ENCODE measurements around the gene FOXK2. TPM values are rescaled to one million over a fixed set of nuclear protein-coding genes. Genes with fewer than 3 reads are reported as not detected.

Gene FOXK2
- total RNA-seq, 3 donors from 2014 or later: 25.0 to 48.6 (median 36.7) TPM

DNA sequence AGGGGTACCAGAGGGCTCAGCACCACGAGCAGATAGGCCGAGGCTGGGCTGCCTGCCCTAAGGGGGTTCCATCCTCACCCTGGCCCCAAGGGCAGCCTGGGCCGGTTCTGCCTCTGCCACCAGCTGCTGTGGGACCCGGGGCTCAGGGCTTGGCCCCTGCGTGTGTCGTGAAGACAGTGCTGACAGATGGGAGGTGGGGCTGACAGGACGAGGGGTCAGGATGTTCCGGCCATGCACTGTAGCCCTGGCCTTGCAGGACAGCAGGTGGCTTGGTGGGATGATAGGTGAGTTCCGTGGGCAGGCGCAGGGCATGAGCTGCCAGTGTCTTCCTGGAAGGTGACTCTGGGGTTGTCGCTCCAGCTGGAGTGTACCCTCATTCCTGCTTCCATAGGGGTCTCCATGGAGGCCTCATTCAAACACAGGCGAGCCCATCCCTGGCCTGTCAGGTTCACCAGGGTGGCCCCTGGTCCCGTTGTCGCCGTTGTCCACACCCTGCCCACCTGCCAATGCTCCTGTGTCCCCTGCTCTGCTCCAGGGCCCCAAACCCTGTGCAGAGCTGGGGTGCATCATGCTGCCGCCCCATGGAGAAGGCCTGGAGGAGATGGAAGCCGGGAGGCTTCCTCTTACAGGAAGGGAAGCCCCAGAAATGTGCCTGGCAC, 71.5 kb downstream of the FOXK2 start:
- Histone ChIP-seq H3K4me1 (peaks cover 0 to 18% of the 10 kb centered on the region in 2 donors), H3K4me3 (no peak overlapping the region), H3K27me3 (no peaks in the 10 kb centered on the region), H3K36me3 (peaks cover 10% of the 10 kb centered on the region), H3K9me3 (no peaks in the 10 kb centered on the region), H3K27ac (peak overlapping the region; percentile 94 to 96)
- DNase-seq (ENCODE audit: low spot score in 2 of 2): no peak
- TF ChIP-seq, protein P1, sequence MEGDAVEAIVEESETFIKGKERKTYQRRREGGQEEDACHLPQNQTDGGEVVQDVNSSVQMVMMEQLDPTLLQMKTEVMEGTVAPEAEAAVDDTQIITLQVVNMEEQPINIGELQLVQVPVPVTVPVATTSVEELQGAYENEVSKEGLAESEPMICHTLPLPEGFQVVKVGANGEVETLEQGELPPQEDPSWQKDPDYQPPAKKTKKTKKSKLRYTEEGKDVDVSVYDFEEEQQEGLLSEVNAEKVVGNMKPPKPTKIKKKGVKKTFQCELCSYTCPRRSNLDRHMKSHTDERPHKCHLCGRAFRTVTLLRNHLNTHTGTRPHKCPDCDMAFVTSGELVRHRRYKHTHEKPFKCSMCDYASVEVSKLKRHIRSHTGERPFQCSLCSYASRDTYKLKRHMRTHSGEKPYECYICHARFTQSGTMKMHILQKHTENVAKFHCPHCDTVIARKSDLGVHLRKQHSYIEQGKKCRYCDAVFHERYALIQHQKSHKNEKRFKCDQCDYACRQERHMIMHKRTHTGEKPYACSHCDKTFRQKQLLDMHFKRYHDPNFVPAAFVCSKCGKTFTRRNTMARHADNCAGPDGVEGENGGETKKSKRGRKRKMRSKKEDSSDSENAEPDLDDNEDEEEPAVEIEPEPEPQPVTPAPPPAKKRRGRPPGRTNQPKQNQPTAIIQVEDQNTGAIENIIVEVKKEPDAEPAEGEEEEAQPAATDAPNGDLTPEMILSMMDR (IDR thresholded peaks at IDR 0.05): no peak
- TF ChIP-seq POLR2AphosphoS5 (IDR thresholded peaks at IDR 0.05) (no peak), POLR2A (IDR thresholded peaks at IDR 0.05) (no peak)
- intact Hi-C loops (cut with DNase I; ENCODE audit: low total_unique reads): no loop called here

GRCh38 chr17:82592289-82592766, 72.8 kb downstream of the FOXK2 start:
- H3K4me3 ChIP-seq: peak overlapping the region; percentile 61 to 80 (median 68)

GRCh38 chr17:82592767-82593589, 73.4 kb downstream of the FOXK2 start:
- peak in 1 of 2 donors; percentile 79 for DNase-seq (ENCODE audit: low spot score in 2 of 2)
- Histone ChIP-seq H3K36me3 (no peaks in the 10 kb centered on the region), H3K27ac (peak overlapping the region; percentile 94 to 96), H3K4me3 (peak overlapping the region; percentile 61 to 80 (median 68)), H3K9me3 (no peaks in the 10 kb centered on the region), H3K4me1 (peaks cover 0 to 18% of the 10 kb centered on the region in 2 donors), H3K27me3 (no peaks in the 10 kb centered on the region)
- TF ChIP-seq, protein P1 (IDR thresholded peaks at IDR 0.05): no peak
- TF ChIP-seq POLR2AphosphoS5 (IDR thresholded peaks at IDR 0.05) (peak in 1 of 3 donors; percentile 12), POLR2A (IDR thresholded peaks at IDR 0.05) (no peak)
- intact Hi-C loops (cut with DNase I; ENCODE audit: low total_unique reads): no loop called here

More at GRCh38 chr17:82592289-82592766, 72.8 kb downstream of the FOXK2 start:
- peaks cover 3% of the 10 kb centered on the region for H3K36me3 ChIP-seq
- H3K27me3 ChIP-seq: no peaks in the 10 kb centered on the region
- no peaks in the 10 kb centered on the region for H3K9me3 ChIP-seq
- intact Hi-C loops (cut with DNase I; ENCODE audit: low total_unique reads): no loop called here
- peaks cover 0 to 18% of the 10 kb centered on the region in 2 donors for H3K4me1 ChIP-seq
- no peak for TF ChIP-seq POLR2A (IDR thresholded peaks at IDR 0.05)
- TF ChIP-seq, protein P1 (IDR thresholded peaks at IDR 0.05): no peak
- TF ChIP-seq POLR2AphosphoS5 (IDR thresholded peaks at IDR 0.05): no peak
- peak overlapping the region; percentile 94 to 96 for H3K27ac ChIP-seq
- no peak for DNase-seq (ENCODE audit: low spot score in 2 of 2)

GRCh38 chr17:82593590-82594087, 74.1 kb downstream of the FOXK2 start:
- no peaks in the 10 kb centered on the region for H3K27me3 ChIP-seq
- intact Hi-C loops (cut with DNase I; ENCODE audit: low total_unique reads): no loop called here
- H3K27ac ChIP-seq: peak overlapping the region; percentile 94 to 96

GRCh38 chr17:82594571-82594970, 75.0 kb downstream of the FOXK2 start:
- Histone ChIP-seq H3K27me3 (no peaks in the 10 kb centered on the region), H3K9me3 (no peaks in the 10 kb centered on the region), H3K4me3 (no peak overlapping the region), H3K36me3 (no peaks in the 10 kb centered on the region), H3K4me1 (peaks cover 0 to 18% of the 10 kb centered on the region in 2 donors), H3K27ac (no peak overlapping the region)
- no peak for DNase-seq (ENCODE audit: low spot score in 2 of 2)
- TF ChIP-seq, protein P1 (IDR thresholded peaks at IDR 0.05): no peak
- TF ChIP-seq POLR2A (IDR thresholded peaks at IDR 0.05) (no peak), POLR2AphosphoS5 (IDR thresholded peaks at IDR 0.05) (no peak)
- intact Hi-C loops (cut with DNase I; ENCODE audit: low total_unique reads): no loop called here

More at GRCh38 chr17:82593590-82594087, 74.1 kb downstream of the FOXK2 start:
- H3K4me1 ChIP-seq: peaks cover 0 to 18% of the 10 kb centered on the region in 2 donors
- H3K36me3 ChIP-seq: no peaks in the 10 kb centered on the region
- TF ChIP-seq POLR2A (IDR thresholded peaks at IDR 0.05) (no peak), POLR2AphosphoS5 (IDR thresholded peaks at IDR 0.05) (peak in 1 of 3 donors; percentile 18)
- peak overlapping the region; percentile 61 to 80 (median 68) for H3K4me3 ChIP-seq
- no peak for DNase-seq (ENCODE audit: low spot score in 2 of 2)
- H3K9me3 ChIP-seq: no peaks in the 10 kb centered on the region

All from breast epithelium (tissue), 4 donors.